Left ventricle myocardium inferior (tissue), 1 donor: ENCODE data around the gene LRGUK. TPM values are rescaled to one million over a fixed set of nuclear protein-coding genes. Genes with fewer than 3 reads are reported as not detected.

ENCODE experiments used
- DNase-seq: peaks from one replicate; pipeline ENCODE4 v3.0.0-alpha.2; 2020
- H3K27ac ChIP-seq: fragments of 200-600 bp; replicated peaks from 2 replicates; pipeline ENCODE4 v1.8.0; 2021
- H3K27me3 ChIP-seq: fragments of 200-600 bp; 2 replicates; pipeline ENCODE4 v1.8.0; 2021; ENCODE audit warnings: low read depth
- H3K36me3 ChIP-seq: fragments of 200-600 bp; 2 replicates; pipeline ENCODE4 v1.8.0; 2021
- H3K4me1 ChIP-seq: fragments of 200-600 bp; 2 replicates; pipeline ENCODE4 v1.8.0; 2021
- H3K4me3 ChIP-seq: fragments of 200-600 bp; 2 replicates; pipeline ENCODE4 v1.8.0; 2021; ENCODE audit warnings: mild to moderate bottlenecking, moderate library complexity
- H3K9me3 ChIP-seq: fragments of 200-600 bp; replicated peaks from 2 replicates; pipeline ENCODE4 v1.8.0; 2021
- intact Hi-C: fragments of 100-400 bp; cut with micrococcal nuclease; formaldehyde crosslinking; loops from one replicate; pipeline ENCODE4 v1.11.0; 2022
- total RNA-seq: library from RNA; stranded (reverse); fragmentation: NEBNext Ultra II Directional; extraction: Animal tissue kit (Norgen Biotek cat#: 25700); gene quantifications from one replicate; pipeline ENCODE4 v1.2.1, GENCODE V29; 2021
- TF ChIP-seq, protein P1 (sequence below): fragments of 200-600 bp; IDR thresholded peaks from 2 replicates; pipeline ENCODE4 v1.8.0; 2021; ENCODE audit warnings: antibody characterized with exemption, mild to moderate bottlenecking, borderline replicate concordance
- donor health status: DM: no; HTN: yes; CAD: no; lungs with severe emphysema.

Gene LRGUK
- total RNA-seq, 1 donor from 2014 or later: 0.19 TPM

DNA sequence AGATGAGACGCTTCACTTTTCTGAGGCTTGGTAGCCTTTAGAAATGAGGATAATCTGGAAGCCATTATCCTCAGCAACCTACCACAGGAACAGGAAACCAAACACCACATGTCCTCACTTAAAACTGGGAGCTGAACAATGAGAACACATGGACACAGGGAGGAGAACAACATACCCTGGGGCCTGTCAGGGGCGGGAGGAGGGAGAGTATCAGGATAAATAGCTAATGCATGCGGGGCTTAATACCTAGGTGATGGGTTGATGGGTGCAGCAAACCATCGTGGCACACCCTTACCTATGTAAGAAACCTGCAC, 48.9 kb downstream of the LRGUK start:
- Histone ChIP-seq H3K27me3 (no peaks in the 10 kb centered on the region), H3K36me3 (no peaks in the 10 kb centered on the region), H3K9me3 (no peaks in the 10 kb centered on the region), H3K27ac (no peak overlapping the region), H3K4me1 (no peaks in the 10 kb centered on the region), H3K4me3 (no peak overlapping the region)
- TF ChIP-seq, protein P1, sequence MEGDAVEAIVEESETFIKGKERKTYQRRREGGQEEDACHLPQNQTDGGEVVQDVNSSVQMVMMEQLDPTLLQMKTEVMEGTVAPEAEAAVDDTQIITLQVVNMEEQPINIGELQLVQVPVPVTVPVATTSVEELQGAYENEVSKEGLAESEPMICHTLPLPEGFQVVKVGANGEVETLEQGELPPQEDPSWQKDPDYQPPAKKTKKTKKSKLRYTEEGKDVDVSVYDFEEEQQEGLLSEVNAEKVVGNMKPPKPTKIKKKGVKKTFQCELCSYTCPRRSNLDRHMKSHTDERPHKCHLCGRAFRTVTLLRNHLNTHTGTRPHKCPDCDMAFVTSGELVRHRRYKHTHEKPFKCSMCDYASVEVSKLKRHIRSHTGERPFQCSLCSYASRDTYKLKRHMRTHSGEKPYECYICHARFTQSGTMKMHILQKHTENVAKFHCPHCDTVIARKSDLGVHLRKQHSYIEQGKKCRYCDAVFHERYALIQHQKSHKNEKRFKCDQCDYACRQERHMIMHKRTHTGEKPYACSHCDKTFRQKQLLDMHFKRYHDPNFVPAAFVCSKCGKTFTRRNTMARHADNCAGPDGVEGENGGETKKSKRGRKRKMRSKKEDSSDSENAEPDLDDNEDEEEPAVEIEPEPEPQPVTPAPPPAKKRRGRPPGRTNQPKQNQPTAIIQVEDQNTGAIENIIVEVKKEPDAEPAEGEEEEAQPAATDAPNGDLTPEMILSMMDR: no peak
- intact Hi-C loops: no loop called here
- no peak for DNase-seq

DNA sequence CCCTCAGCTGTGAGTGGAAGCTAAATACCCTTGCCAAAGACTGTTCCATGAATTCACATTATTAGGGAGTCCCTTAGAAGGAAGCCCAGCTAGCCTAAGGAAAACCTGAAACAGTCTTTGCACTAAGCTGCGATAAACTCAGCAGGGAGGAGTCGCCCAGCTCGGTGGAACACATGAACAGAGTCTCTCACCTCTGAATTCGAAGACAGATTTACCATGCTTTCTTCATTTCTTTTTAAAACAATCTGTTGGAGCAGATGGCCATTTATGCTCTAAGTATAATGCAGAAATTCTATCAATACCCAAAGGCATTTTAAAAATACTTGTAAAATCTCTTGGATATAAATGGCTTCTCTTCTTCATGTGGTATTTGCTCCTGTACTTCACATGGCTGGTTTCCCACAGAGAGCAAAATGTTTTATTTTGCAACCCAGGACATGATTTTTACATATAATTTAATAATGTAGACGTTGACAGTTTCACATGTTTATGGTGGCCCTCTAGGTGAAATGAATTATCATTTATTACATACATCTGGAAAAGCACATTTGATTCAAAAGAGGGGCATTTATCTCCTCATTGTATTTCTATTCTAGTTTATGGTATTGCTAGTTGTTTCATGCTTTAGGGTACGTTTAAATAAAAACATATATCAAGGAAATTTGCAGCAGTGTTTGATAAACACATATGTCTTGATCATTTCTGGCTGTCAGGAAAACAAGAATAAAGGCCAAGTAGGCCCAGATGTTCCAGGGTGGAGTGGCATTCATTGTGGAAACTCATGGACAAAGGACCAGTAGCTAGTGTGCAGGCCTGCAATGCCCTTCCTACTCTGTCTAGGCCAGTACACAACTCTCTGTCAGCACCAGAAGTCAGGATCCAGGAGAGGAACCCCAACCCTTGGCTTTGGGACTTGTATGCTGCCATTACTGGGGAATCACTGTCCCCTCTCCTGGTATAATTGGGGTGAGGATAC, 52.2 kb downstream of the LRGUK start:
- peaks cover 7% of the 10 kb centered on the region for H3K27me3 ChIP-seq
- no peaks in the 10 kb centered on the region for H3K36me3 ChIP-seq
- H3K9me3 ChIP-seq: no peaks in the 10 kb centered on the region
- intact Hi-C loops: no loop called here
- no peak overlapping the region for H3K27ac ChIP-seq
- no peak for DNase-seq
- TF ChIP-seq, protein P1: no peak
- no peaks in the 10 kb centered on the region for H3K4me1 ChIP-seq
- no peak overlapping the region for H3K4me3 ChIP-seq

DNA sequence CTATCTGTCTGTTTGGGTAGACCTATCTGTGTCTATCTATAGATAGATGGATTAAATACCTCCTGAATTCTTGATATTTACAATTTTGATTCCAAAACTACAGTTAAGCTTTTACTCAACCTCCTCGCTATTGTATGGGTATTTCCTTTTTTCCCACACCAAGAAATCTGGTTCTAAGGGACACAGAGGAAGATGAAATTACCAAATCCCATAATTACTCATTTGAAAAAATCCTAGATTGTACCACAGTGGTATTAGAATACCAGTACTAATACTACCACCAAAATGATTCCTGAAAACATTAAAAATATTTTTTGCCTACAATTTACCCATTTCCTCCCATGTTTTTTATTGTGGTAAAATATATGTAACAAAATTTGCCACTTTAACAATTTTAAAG, 53.2 kb downstream of the LRGUK start:
- intact Hi-C loops: no loop called here
- DNase-seq: no peak
- TF ChIP-seq, protein P1: no peak
- no peaks in the 10 kb centered on the region for H3K36me3 ChIP-seq
- H3K4me1 ChIP-seq: no peaks in the 10 kb centered on the region
- no peak overlapping the region for H3K27ac ChIP-seq
- H3K4me3 ChIP-seq: no peak overlapping the region
- H3K9me3 ChIP-seq: no peaks in the 10 kb centered on the region
- peaks cover 12% of the 10 kb centered on the region for H3K27me3 ChIP-seq

DNA sequence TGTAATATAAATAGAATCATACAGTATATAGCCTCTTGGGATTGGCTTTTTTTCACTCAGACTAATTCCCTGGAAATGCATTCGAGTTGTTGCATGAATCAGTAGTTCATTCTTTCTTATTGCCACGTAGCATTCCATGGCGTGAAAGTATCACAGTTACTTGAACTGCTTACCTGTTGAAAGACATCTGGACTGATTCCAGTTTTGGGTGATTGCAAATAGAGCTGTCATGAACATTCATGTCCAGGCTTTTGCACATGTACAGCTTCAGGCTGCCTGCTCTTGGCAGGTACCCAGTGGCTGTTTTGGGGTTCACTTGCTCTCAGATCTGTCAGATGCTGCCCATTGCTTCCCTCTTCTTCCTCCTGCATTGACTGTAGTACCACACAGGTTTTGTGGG, 54.9 kb downstream of the LRGUK start:
- H3K4me3 ChIP-seq: no peak overlapping the region
- intact Hi-C loops: no loop called here

DNA sequence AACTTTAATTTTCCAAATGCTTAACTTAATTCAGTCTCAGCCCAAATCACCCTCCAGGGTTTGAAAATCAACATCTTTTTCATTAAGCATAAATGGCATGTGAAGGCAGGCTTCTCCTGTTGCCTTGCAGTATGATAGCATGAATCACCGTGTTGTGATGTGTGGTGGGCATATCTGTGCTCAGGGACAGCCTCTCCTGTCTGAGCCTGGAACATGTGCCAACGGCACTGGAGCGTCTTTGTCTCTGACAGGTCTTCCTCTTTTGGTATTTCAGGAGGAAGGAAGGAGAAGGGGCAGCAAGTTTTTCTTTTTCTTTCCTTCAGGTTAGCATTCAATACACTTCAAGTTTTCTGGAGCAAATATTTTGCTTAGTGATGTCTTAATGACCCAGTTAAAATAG, 57.6 kb downstream of the LRGUK start:
- DNase-seq: no peak
- intact Hi-C loops: no loop called here
- Histone ChIP-seq H3K4me1 (no peaks in the 10 kb centered on the region), H3K27ac (no peak overlapping the region), H3K9me3 (no peaks in the 10 kb centered on the region), H3K4me3 (no peak overlapping the region), H3K36me3 (no peaks in the 10 kb centered on the region), H3K27me3 (peaks cover 12% of the 10 kb centered on the region)
- TF ChIP-seq, protein P1: no peak

More for the DNA sequence above, 54.9 kb downstream of the LRGUK start:
- Histone ChIP-seq H3K27ac (no peak overlapping the region), H3K36me3 (no peaks in the 10 kb centered on the region), H3K4me1 (no peaks in the 10 kb centered on the region), H3K27me3 (peaks cover 12% of the 10 kb centered on the region), H3K9me3 (no peaks in the 10 kb centered on the region)
- TF ChIP-seq, protein P1: no peak
- no peak for DNase-seq
